ENCODE measurements around the gene CDK12. TPM values are rescaled to one million over a fixed set of nuclear protein-coding genes. Genes with fewer than 3 reads are reported as not detected.

CDK12 gene
- total and polyA plus RNA-seq, 10 of the 15 experiments (the other 5 are each of a cell fraction or from before 2014, with no cell fraction given), result 3.2 to 55.1 (median 31.9) TPM

DNA sequence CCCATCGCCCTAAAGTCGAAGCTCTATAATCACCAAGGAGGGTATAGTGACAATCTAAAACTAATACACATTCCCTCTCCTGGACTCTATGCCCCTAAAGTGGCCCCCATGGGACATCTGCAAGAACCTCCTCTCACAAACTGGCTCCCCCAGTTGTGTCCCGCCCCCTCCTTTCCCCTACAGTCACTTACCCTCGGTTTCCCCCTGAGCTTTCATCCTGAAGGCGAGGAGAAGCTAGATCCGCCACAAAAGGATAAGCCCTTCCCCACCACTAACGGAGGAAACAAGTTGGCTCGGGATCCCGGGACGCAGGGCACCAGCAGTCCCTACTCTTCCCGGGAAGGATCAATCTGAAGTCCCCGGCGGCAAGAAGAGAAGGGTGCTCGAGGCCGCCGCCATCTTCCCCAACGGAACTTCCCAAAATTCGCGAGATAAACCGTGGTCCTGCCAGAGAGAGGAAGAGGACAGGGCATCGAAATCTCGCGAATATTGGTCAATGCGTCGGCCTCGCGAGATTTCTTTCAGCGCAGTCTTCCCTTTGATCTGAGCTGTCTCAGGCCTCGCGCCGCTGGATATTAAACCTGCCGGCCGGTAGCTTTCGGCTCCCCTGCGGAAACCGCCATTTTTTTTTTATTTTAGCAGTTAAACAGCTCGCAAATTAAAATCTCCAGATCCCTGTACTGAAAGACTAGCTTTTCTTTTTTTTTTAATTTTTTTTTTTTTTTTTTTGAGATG is 10.3 kb upstream of the CDK12 start, which contains the start of gene MED1 (continued):
- TF ChIP-seq CBX5 (IDR thresholded peaks at IDR 0.05; ENCODE audit: low read depth) (peak; percentile 30; the same call in 1 of the 2 replicates), SMAD1 (IDR thresholded peaks at IDR 0.05; ENCODE audit: low read depth, partially characterized antibody) (peak; percentile 40), SPI1 (IDR thresholded peaks at IDR 0.05; ENCODE audit: borderline replicate concordance, insufficient read depth, low read depth, low read length) (peak; percentile 74), ZNF207 (IDR thresholded peaks at IDR 0.05; ENCODE audit: borderline replicate concordance) (0 out of 2 replicates have a peak, but pooled peaks have one; percentile 46), RUNX3 (IDR thresholded peaks at IDR 0.05; ENCODE audit: low read length) (peak; percentile 39; the same call in 1 of the 2 replicates), IRF4 (IDR thresholded peaks at IDR 0.05; ENCODE audit: low read depth, low read length) (0 out of 2 replicates have a peak, but pooled peaks have one; percentile 31), YY1 (IDR thresholded peaks at IDR 0.05; ENCODE audit: low read depth, low read length) (peak; percentile 97), SMAD5 (IDR thresholded peaks at IDR 0.05; ENCODE audit: low read depth) (peak; percentile 86), PML (IDR thresholded peaks at IDR 0.05; ENCODE audit: low read length) (peak; percentile 86), HSF1 (IDR thresholded peaks at IDR 0.05; ENCODE audit: low read depth, low read length) (no peak), FOXK2 (IDR thresholded peaks at IDR 0.05) (no peak), EGR1 (IDR thresholded peaks at IDR 0.05; ENCODE audit: borderline replicate concordance in 1 of 2, low read depth in 2 of 2, low read length in 2 of 2) (peak in 1 of 2 experiments; percentile 62; a peak in 2 of 3 replicates), RFX5 (IDR thresholded peaks at IDR 0.05; ENCODE audit: low read depth, low read length) (no peak), BMI1 (IDR thresholded peaks at IDR 0.05; ENCODE audit: borderline replicate concordance) (no peak), SUZ12 (IDR thresholded peaks at IDR 0.05; ENCODE audit: unreplicated experiment) (no peak)
- TF ChIP-seq, protein P1, sequence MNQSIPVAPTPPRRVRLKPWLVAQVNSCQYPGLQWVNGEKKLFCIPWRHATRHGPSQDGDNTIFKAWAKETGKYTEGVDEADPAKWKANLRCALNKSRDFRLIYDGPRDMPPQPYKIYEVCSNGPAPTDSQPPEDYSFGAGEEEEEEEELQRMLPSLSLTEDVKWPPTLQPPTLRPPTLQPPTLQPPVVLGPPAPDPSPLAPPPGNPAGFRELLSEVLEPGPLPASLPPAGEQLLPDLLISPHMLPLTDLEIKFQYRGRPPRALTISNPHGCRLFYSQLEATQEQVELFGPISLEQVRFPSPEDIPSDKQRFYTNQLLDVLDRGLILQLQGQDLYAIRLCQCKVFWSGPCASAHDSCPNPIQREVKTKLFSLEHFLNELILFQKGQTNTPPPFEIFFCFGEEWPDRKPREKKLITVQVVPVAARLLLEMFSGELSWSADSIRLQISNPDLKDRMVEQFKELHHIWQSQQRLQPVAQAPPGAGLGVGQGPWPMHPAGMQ (IDR thresholded peaks at IDR 0.05; ENCODE audit: borderline replicate concordance), result peak; percentile 90
- TF ChIP-seq, protein P2, sequence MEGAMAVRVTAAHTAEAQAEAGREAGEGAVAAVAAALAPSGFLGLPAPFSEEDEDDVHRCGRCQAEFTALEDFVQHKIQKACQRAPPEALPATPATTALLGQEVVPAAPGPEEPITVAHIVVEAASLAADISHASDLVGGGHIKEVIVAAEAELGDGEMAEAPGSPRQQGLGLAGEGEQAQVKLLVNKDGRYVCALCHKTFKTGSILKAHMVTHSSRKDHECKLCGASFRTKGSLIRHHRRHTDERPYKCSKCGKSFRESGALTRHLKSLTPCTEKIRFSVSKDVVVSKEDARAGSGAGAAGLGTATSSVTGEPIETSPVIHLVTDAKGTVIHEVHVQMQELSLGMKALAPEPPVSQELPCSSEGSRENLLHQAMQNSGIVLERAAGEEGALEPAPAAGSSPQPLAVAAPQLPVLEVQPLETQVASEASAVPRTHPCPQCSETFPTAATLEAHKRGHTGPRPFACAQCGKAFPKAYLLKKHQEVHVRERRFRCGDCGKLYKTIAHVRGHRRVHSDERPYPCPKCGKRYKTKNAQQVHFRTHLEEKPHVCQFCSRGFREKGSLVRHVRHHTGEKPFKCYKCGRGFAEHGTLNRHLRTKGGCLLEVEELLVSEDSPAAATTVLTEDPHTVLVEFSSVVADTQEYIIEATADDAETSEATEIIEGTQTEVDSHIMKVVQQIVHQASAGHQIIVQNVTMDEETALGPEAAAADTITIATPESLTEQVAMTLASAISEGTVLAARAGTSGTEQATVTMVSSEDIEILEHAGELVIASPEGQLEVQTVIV (IDR thresholded peaks at IDR 0.05; ENCODE audit: borderline replicate concordance, partially characterized antibody), result peak; percentile 40
- TF ChIP-seq, protein P3, sequence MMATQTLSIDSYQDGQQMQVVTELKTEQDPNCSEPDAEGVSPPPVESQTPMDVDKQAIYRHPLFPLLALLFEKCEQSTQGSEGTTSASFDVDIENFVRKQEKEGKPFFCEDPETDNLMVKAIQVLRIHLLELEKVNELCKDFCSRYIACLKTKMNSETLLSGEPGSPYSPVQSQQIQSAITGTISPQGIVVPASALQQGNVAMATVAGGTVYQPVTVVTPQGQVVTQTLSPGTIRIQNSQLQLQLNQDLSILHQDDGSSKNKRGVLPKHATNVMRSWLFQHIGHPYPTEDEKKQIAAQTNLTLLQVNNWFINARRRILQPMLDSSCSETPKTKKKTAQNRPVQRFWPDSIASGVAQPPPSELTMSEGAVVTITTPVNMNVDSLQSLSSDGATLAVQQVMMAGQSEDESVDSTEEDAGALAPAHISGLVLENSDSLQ (IDR thresholded peaks at IDR 0.05), result peak; percentile 77

Measured in GM12878 (cell line).